Liver (tissue), 3 donors: Measurements from ENCODE around the gene BFAR.

Experiments
- CTCF ChIP-seq: fragments of 150-350 bp; IDR thresholded peaks from 2 replicates; pipeline ENCODE4 v1.5.1; 2017; ENCODE audit warnings: improper control_type of control experiment, low read depth, low read length; ENCODE audit not compliant: missing input control
- JUND ChIP-seq, 2 donors: IDR thresholded peaks; 2 replicates each; pipeline ENCODE4 v1.6.1; 2016; ENCODE audit warnings: antibody characterized with exemption in 2 of 2
- MAX ChIP-seq: IDR thresholded peaks from 2 replicates; pipeline ENCODE4 v1.6.1; 2016; ENCODE audit warnings: antibody characterized with exemption
- RAD21 ChIP-seq, 2 donors: IDR thresholded peaks; 2 replicates each; pipeline ENCODE4 v1.6.1; 2016; ENCODE audit warnings: antibody characterized with exemption in 2 of 2, mild to moderate bottlenecking in 2 of 2
- REST ChIP-seq: IDR thresholded peaks from 2 replicates; pipeline ENCODE4 v1.6.1; 2016; ENCODE audit warnings: antibody characterized with exemption, mild to moderate bottlenecking
- TAF1 ChIP-seq: conservative IDR thresholded peaks from 2 replicates; pipeline ENCODE4 v1.6.1; 2016; ENCODE audit warnings: antibody characterized with exemption, mild to moderate bottlenecking
- YY1 ChIP-seq: IDR thresholded peaks from 2 replicates; pipeline ENCODE4 v1.6.1; 2016; ENCODE audit warnings: antibody characterized with exemption, mild to moderate bottlenecking
- donor health status: healthy.
- donor health status: healthy.

GRCh38 chr16:14669776-14670175, 37.0 kb downstream of the BFAR start:
- no peak for TF ChIP-seq CTCF
- TF ChIP-seq RAD21 (IDR thresholded peaks at IDR 0.05) = no peak
- no peak for TF ChIP-seq MAX
- TF ChIP-seq TAF1 = no peak
- TF ChIP-seq YY1 = no peak
- no peak for TF ChIP-seq JUND (IDR thresholded peaks at IDR 0.05)
- no peak for TF ChIP-seq REST
